GM12878 (cell line): ENCODE data around the gene ADISSP. TPM values are rescaled to one million over a fixed set of nuclear protein-coding genes. Genes with fewer than 3 reads are reported as not detected.

ENCODE experiments used
- ATAC-seq: fragments of 200-7000 bp; cut with Tn5 transposase; 3 replicates; pipeline ENCODE4 v1.9.1; 2020; ENCODE audit warnings: mild to moderate bottlenecking, moderate library complexity
- BruUV-seq: library from RNA; stranded (reverse); fragments of 400-500 nt; replicated peaks from 2 replicates; lab custom pipeline; 2021; lab: Mats Ljungman, UMichigan
- CTCF ChIA-PET: fragments of 300-600 bp; sonication (Branson Sonifier 250); formaldehyde crosslinking; extraction: SDS; loops from one replicate; lab custom pipeline; 2021; ENCODE audit warnings: inconsistent platforms; lab: Yijun Ruan, JAX
- POLR2A ChIA-PET: fragments of 350-600 bp; formaldehyde crosslinking; extraction: SDS; loops from one replicate; lab custom pipeline; 2021; ENCODE audit warnings: inconsistent platforms; lab: Charles Lee
- RAD21 ChIA-PET: fragments of 300-600 bp; sonication (Branson Sonifier 250); formaldehyde crosslinking; loops from one replicate; lab custom pipeline; 2023; ENCODE audit warnings: antibody characterized with exemption; ENCODE audit not compliant: unreplicated experiment; lab: Charles Lee
- SMC1A ChIA-PET: fragments of 300-600 bp; sonication (Branson Sonifier 250); formaldehyde crosslinking; loops from one replicate; lab custom pipeline; 2023; ENCODE audit not compliant: unreplicated experiment, uncharacterized antibody; lab: Charles Lee
- DNase-seq: peaks from one replicate; pipeline ENCODE4 v3.0.0-alpha.2; 2011; ENCODE audit warnings: low read depth, low spot score
- FAIRE-seq: peaks from 3 replicates; lab custom pipeline; 2011; peaks lifted over from hg19 to GRCh38; lab: Jason Lieb, UNC
- H2AFZ ChIP-seq: 2 replicates; pipeline ENCODE4 v1.6.0; 2011; ENCODE audit warnings: low read depth, low read length, control low read depth; ENCODE audit not compliant: control insufficient read depth
- H3K27ac ChIP-seq: 2 replicates; pipeline ENCODE4 v1.5.1; 2011; ENCODE audit warnings: control low read depth; ENCODE audit not compliant: control insufficient read depth, insufficient read depth
- H3K27me3 ChIP-seq, 2 experiments: replicated peaks in 1 of 2; 2 replicates each; pipeline versions ENCODE4 v1.6.0 to v1.6.1; 2011; ENCODE audit warnings: low read length in 1 of 2; ENCODE audit not compliant: control insufficient read depth in 2 of 2, insufficient read depth in 2 of 2
- H3K36me3 ChIP-seq, 2 experiments: 2 replicates each; pipeline ENCODE4 v1.5.1; 2011; ENCODE audit warnings: low read length in 1 of 2; ENCODE audit not compliant: control insufficient read depth in 2 of 2, insufficient read depth in 2 of 2
- H3K4me1 ChIP-seq: 2 replicates; pipeline ENCODE4 v1.6.1; 2011; ENCODE audit warnings: mild to moderate bottlenecking, low read length, moderate library complexity, mixed read lengths; ENCODE audit not compliant: control insufficient read depth, insufficient read depth
- H3K4me2 ChIP-seq: 2 replicates; pipeline ENCODE4 v1.6.0; 2011; ENCODE audit warnings: control low read depth; ENCODE audit not compliant: control insufficient read depth, insufficient read depth
- H3K4me3 ChIP-seq: fragments of 200-600 bp; sonication (generic); 2 replicates; pipeline ENCODE4 v1.5.1; 2016
- H3K79me2 ChIP-seq: 2 replicates; pipeline ENCODE4 v1.6.0; 2011; ENCODE audit warnings: low read length; ENCODE audit not compliant: control insufficient read depth, insufficient read depth
- H3K9ac ChIP-seq: 2 replicates; pipeline ENCODE4 v1.8.0; 2011; ENCODE audit warnings: low read length, control low read depth, mixed read lengths; ENCODE audit not compliant: control insufficient read depth, insufficient read depth
- H3K9me3 ChIP-seq: replicated peaks from 3 replicates; pipeline ENCODE4 v1.5.1; 2011; ENCODE audit warnings: mild to moderate bottlenecking, low read length; ENCODE audit not compliant: control insufficient read depth, insufficient read depth
- H4K20me1 ChIP-seq: 2 replicates; pipeline ENCODE4 v1.6.0; 2011; ENCODE audit not compliant: control insufficient read depth, insufficient read depth
- CHD1 ChIP-seq: IDR thresholded peaks from 2 replicates; pipeline ENCODE4 v1.6.1; 2012; ENCODE audit warnings: low read depth, low read length, improper control_type of control experiment
- CREB1 ChIP-seq: IDR thresholded peaks from 2 replicates; pipeline ENCODE4 v1.6.1; 2012; ENCODE audit warnings: low read depth, mild to moderate bottlenecking, inconsistent platforms
- EP300 ChIP-seq, 2 experiments: fragments of 150-350 bp in 1 of 2; IDR thresholded peaks; 2 replicates each; pipeline ENCODE4 v1.6.1; 2011 to 2012; ENCODE audit warnings: low read depth in 2 of 2, low read length in 2 of 2, borderline replicate concordance in 1 of 2, improper control_type of control experiment in 1 of 2, inconsistent platforms in 1 of 2; ENCODE audit not compliant: control insufficient read depth in 1 of 2
- HSF1 ChIP-seq: fragments of 150-350 bp; IDR thresholded peaks from 2 replicates; pipeline ENCODE4 v1.6.1; 2014; ENCODE audit warnings: mild to moderate bottlenecking, low read depth, low read length
- IRF4 ChIP-seq: IDR thresholded peaks from 2 replicates; pipeline ENCODE4 v1.6.1; 2011; ENCODE audit warnings: low read depth, low read length
- JUND ChIP-seq: IDR thresholded peaks from 2 replicates; pipeline ENCODE4 v1.6.1; 2012; ENCODE audit warnings: low read depth, mild to moderate bottlenecking, low read length, improper control_type of control experiment, moderate library complexity
- KLF5 ChIP-seq: fragments of 450-650 bp; IDR thresholded peaks from 2 replicates; pipeline ENCODE4 v1.6.1; 2014; ENCODE audit warnings: mild to moderate bottlenecking; ENCODE audit not compliant: partially characterized antibody
- LARP7 ChIP-seq: fragments of 450-650 bp; IDR thresholded peaks from 2 replicates; pipeline ENCODE4 v1.6.1; 2017; ENCODE audit warnings: mild to moderate bottlenecking
- MXI1 ChIP-seq: fragments of 150-350 bp; IDR thresholded peaks from 2 replicates; pipeline ENCODE4 v1.6.1; 2011; ENCODE audit warnings: low read depth, mild to moderate bottlenecking, inconsistent platforms, low read length, improper control_type of control experiment
- NR2C2 ChIP-seq: IDR thresholded peaks from 2 replicates; pipeline ENCODE4 v1.6.1; 2011; ENCODE audit warnings: borderline replicate concordance, low read depth; ENCODE audit not compliant: control insufficient read depth, insufficient read length
- POLR2A ChIP-seq: IDR thresholded peaks from 2 replicates; pipeline ENCODE4 v1.6.1; 2011; ENCODE audit warnings: low read depth, mild to moderate bottlenecking, low read length
- STAT3 ChIP-seq: IDR thresholded peaks from 2 replicates; pipeline ENCODE4 v1.6.1; 2011; ENCODE audit warnings: low read depth, low read length, improper control_type of control experiment
- TARDBP ChIP-seq: IDR thresholded peaks from 2 replicates; pipeline ENCODE4 v1.6.1; 2016; ENCODE audit warnings: borderline replicate concordance
- TCF12 ChIP-seq: IDR thresholded peaks from 2 replicates; pipeline ENCODE4 v1.6.1; 2011; ENCODE audit warnings: low read depth, mild to moderate bottlenecking, low read length
- WGBS: methylation state at CpG from one replicate; pipeline ENCODE4 v1.1.6; 2016; ENCODE audit warnings: low lambda C conversion rate; ENCODE audit not compliant: insufficient replicate concordance, insufficient coverage; ENCODE audit errors: missing lambda C conversion rate; 5-methylcytosine and 5-hydroxymethylcytosine counted together
- in situ Hi-C: fragments of 300-500 bp; cut with MboI; formaldehyde crosslinking; loops from 9 replicates; pipeline ENCODE4 v1.14.3; 2018; ENCODE audit warnings: mixed read lengths
- intact Hi-C: fragments of 100-400 bp; cut with micrococcal nuclease; formaldehyde crosslinking; loops from one replicate; pipeline ENCODE4 v1.14.2; 2022; ENCODE audit not compliant: unreplicated experiment
- polyA plus RNA-seq, 11 experiments: library from polyadenylated mRNA; depleted of rRNA in 4 of 11; unstranded in 6 of 11; stranded (reverse) in 5 of 11; fragments of >200 nt; fragmentation: Nextera tagmentation in 4 of 11; fragmentation: Illumina TruSeq in 1 of 11; extraction: Ambion mirVana in 4 of 11; extraction: Trizol in 1 of 11; gene quantifications; 1 replicate in 1 of 11; 2 replicates in 10 of 11; pipeline versions ENCODE4 v1.2.1 to v1.2.3, GENCODE V29; 2011 to 2016; ENCODE audit warnings: inconsistent platforms in 2 of 11, missing spikeins in 2 of 11, low read depth in 1 of 11
- total RNA-seq, 4 experiments: library from RNA; depleted of rRNA in 3 of 4; stranded (reverse); fragments of >200 nt in 3 of 4; fragmentation: Illumina TruSeq in 1 of 4; extraction: Trizol in 1 of 4; gene quantifications; 2 replicates each; pipeline versions ENCODE4 v1.2.1 to v1.2.3, GENCODE V29; 2013 to 2021

Gene ADISSP
- total and polyA plus RNA-seq, 10 of the 15 experiments (the other 5 are each of a cell fraction or from before 2014, with no cell fraction given) = 0.80 to 96.3 (median 38.6) TPM

DNA sequence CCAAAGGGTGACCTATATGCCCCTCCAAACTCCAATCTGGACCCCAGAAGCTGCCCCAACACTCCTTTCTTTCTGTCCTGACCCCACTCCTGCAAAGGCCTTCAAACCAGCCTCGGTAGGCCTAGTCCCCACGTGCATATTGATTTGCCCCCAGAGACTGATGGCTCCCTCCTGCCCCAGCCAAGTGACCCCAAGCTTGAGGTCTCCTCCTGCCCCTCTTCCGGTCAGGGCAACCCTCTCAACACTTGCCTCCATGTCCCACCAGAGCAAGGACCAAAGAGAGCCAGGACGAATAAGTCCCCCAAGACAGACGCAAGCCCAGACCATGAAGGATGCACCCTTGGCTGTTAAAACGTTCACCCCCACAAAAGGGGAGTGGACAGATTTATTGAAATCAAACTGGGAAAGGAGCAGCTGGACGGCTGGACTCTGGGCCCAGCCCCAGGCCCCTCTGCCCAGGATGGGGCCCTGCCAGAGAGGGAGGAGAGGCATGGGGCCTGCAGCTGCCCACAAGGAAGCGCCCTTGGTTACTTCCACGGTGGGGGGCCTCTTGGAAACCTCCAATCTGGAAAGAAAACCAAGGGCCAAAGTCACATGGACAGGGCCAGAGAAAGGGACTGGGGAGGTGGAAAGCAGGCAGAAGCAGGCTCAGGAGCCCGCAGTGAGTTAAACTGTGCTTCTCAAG lies 16.1 kb upstream of the ADISSP start:
- ChIA-PET CTCF (interaction anchor here (1.4 kb wide), 1 partner anchor 15 kb away, joined by 4 read pairs; no protein-coding TSS in a partner anchor), SMC1A (no interaction called here), POLR2A (interaction anchor here (0.6 kb wide), 1 partner anchor 914 kb away, joined by 3 read pairs; no protein-coding TSS in a partner anchor), RAD21 (no interaction called here)
- H2AFZ ChIP-seq = no peak overlapping the region
- no peaks in the 10 kb centered on the region for H3K9me3 ChIP-seq
- no peak overlapping the region for H3K4me2 ChIP-seq
- H3K36me3 ChIP-seq = no peaks in the 10 kb centered on the region
- ATAC-seq = no peak
- no peak overlapping the region for H3K4me3 ChIP-seq
- no peak for FAIRE-seq
- WGBS = 69% methylated on average over 10 of the region's 10 CpGs
- H4K20me1 ChIP-seq = no peaks in the 10 kb centered on the region
- no TSS peak for BruUV-seq
- no peak for DNase-seq
- peaks cover 14% of the 10 kb centered on the region for H3K79me2 ChIP-seq
- no peak overlapping the region for H3K9ac ChIP-seq
- intact Hi-C loops (loop anchor here (5.0 to 10.0 kb wide), 2 partner anchors 66 to 231 kb away; partner anchors contain the start of gene RNF24), in situ Hi-C loops (loop anchor here (5.0 kb wide), 1 partner anchor 304 kb away; no protein-coding TSS in a partner anchor)
- peak; percentile 49; the same call in 1 of the 2 replicates for TF ChIP-seq POLR2A
- no peak for TF ChIP-seq HSF1
- H3K27me3 ChIP-seq = peaks cover 2 to 3% of the 10 kb centered on the region in 2 experiments; a peak in 3 of 4 replicates
- H3K27ac ChIP-seq = no peak overlapping the region
- H3K4me1 ChIP-seq = peaks cover 17% of the 10 kb centered on the region

DNA sequence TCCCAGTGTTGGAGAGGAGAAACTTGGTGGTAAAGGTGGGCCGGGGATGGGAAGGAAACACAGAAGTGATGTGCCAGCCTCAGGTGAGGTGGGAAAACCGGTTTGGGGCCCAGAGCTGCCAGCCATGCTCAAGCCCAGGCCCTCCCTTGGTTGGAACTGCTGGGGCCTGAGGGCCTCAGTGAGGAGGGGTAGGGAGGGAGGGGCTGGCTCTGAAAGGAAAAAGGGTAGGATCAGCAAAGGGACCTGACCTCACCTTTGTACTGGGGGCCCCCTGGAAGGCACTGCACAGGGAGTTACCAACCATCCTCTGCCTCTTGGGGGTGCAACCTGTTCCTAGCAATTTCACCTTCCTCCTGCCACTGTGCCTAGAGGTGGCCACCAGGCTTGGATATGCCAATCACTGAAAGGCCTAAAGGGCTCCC lies 15.5 kb upstream of the ADISSP start:
- Histone ChIP-seq H4K20me1 (no peaks in the 10 kb centered on the region), H3K79me2 (peaks cover 14% of the 10 kb centered on the region), H3K36me3 (no peaks in the 10 kb centered on the region), H3K4me3 (no peak overlapping the region), H3K4me2 (no peak overlapping the region), H3K27me3 (peaks cover 7 to 9% of the 10 kb centered on the region in 2 experiments), H2AFZ (no peak overlapping the region), H3K27ac (no peak overlapping the region), H3K9me3 (no peaks in the 10 kb centered on the region), H3K4me1 (peaks cover 20% of the 10 kb centered on the region), H3K9ac (no peak overlapping the region)
- SMC1A ChIA-PET = no interaction called here
- CTCF ChIA-PET = interaction anchor here (1.4 kb wide), 1 partner anchor 14 kb away, joined by 4 read pairs; no protein-coding TSS in a partner anchor
- BruUV-seq = no TSS peak
- in situ Hi-C loops (loop anchor here (5.0 kb wide), 1 partner anchor 304 kb away; no protein-coding TSS in a partner anchor), intact Hi-C loops (loop anchor here (5.0 to 10.0 kb wide), 2 partner anchors 66 to 232 kb away; partner anchors contain the start of gene RNF24)
- 90% methylated on average over 2 of the region's 2 CpGs for WGBS
- FAIRE-seq = no peak
- POLR2A ChIA-PET = no interaction called here
- RAD21 ChIA-PET = no interaction called here
- no peak for DNase-seq
- ATAC-seq = no peak
- TF ChIP-seq MXI1 = no peak
- TF ChIP-seq CHD1 = no peak
- TF ChIP-seq HSF1 = no peak
- TF ChIP-seq EP300 (IDR thresholded peaks at IDR 0.05; ENCODE audit: borderline replicate concordance in 1 of 2, control insufficient read depth in 1 of 2, low read depth in 2 of 2, low read length in 2 of 2) = no peak
- no peak for TF ChIP-seq JUND
- TF ChIP-seq KLF5 = no peak
- no peak for TF ChIP-seq TCF12
- TF ChIP-seq TARDBP = no peak
- TF ChIP-seq LARP7 = no peak
- no peak for TF ChIP-seq STAT3
- no peak for TF ChIP-seq CREB1
- no peak for TF ChIP-seq NR2C2
- TF ChIP-seq IRF4 = no peak
